Activated CD4-positive, alpha-beta T cell treated with anti-CD3 and anti-CD28 coated beads for 1 hour (primary cell): Measurements from ENCODE around the gene RBM42.
A peak's percentile ranks its signal among the peaks of the same experiment; 100 is the strongest.
"Not testable (repeated sequence)": the region's sequence is repeated elsewhere in the genome, so short reads cannot be mapped to it uniquely, and the experiment has no call there.

Experiments used
- DNase-seq: peaks from one replicate; pipeline ENCODE4 v3.0.0-alpha.2; 2020

RBM42 gene, protein sequence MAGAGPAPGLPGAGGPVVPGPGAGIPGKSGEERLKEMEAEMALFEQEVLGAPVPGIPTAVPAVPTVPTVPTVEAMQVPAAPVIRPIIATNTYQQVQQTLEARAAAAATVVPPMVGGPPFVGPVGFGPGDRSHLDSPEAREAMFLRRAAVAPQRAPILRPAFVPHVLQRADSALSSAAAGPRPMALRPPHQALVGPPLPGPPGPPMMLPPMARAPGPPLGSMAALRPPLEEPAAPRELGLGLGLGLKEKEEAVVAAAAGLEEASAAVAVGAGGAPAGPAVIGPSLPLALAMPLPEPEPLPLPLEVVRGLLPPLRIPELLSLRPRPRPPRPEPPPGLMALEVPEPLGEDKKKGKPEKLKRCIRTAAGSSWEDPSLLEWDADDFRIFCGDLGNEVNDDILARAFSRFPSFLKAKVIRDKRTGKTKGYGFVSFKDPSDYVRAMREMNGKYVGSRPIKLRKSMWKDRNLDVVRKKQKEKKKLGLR

GRCh38 chr19:35628565-35629331 lies at the start of gene RBM42:
Gene RBM42 (plus strand): TSS chr19:35629036. CDS start chr19:35629154, 118 bp downstream.
- DNase-seq: peak; percentile 97

GRCh38 chr19:35582760-35583159 lies 46.1 kb upstream of the RBM42 start:
- DNase-seq: no peak

DNA sequence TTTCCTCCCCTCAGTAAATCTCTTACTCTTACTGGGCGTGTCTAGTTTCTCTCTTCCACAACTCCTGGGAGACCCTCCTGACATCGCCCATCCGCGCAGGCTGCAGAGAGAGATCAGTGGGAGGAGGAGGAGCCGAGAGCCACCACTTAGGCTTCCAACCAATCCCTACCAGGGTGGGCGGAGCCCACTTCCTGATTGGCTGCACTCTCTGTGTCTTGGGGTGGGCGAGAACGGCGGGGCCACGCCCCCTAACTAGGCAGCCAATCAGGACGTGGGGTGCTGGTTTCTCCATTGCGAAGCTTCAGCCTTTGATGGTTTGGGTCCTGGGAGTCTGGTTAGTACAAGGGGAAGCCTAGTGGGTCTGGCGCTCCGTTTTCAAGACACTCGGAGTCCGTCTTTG lies 43.0 kb upstream of the RBM42 start, which contains the start of gene PMIS2:
Gene PMIS2 (plus strand): TSS at position 326 of the 400 bp plus-strand sequence. CDS start 87 bp downstream, outside the sequence.
- no peak for DNase-seq

- no peak for DNase-seq
These were observed 41.5 kb upstream of the RBM42 start for GRCh38 chr19:35587321-35587720.

- no peak for DNase-seq
These were observed 38.0 kb upstream of the RBM42 start for GRCh38 chr19:35590875-35591274.

DNA sequence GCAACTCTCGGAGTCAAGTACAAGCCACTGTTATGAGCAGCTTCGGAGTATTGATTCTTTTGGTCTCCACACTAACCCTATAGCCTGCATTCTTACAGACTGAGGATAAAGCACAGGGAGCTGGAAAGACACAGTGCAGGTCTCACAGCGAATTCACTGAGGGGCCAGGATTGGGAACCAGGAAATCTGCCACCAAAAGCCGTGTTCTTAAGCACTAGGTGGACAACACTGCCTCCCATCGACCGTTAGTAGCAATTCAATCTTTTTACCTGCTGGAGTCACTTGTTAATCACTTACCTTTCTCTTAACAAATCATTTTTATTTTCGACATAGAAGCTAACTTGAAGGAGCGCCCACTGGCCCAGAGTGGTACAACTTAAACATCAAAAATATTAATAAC lies 36.6 kb upstream of the RBM42 start:
- no peak for DNase-seq

- not testable (repeated sequence) for DNase-seq
These were observed 33.8 kb upstream of the RBM42 start for GRCh38 chr19:35595026-35595425.

DNA sequence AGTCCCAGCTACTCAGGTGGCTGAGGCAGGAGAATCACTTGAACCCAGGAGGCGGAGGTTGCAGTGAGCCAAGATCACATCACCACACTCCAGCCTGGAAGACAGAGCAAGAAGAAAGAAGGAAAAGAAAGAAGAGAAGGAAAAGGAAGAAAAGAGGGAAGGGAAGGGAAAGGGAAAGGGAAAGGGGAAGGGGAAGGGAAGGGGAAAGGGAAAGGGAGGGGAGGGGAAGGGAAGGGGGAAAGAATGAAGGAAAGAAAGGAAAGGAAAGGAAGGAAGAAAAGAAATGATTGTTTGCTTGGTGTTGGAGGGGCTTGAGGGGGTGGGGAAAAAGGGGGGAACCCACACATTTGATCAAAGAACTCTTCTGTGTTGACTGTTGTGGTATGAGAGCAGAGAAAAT lies 32.9 kb upstream of the RBM42 start:
- no peak for DNase-seq

DNA sequence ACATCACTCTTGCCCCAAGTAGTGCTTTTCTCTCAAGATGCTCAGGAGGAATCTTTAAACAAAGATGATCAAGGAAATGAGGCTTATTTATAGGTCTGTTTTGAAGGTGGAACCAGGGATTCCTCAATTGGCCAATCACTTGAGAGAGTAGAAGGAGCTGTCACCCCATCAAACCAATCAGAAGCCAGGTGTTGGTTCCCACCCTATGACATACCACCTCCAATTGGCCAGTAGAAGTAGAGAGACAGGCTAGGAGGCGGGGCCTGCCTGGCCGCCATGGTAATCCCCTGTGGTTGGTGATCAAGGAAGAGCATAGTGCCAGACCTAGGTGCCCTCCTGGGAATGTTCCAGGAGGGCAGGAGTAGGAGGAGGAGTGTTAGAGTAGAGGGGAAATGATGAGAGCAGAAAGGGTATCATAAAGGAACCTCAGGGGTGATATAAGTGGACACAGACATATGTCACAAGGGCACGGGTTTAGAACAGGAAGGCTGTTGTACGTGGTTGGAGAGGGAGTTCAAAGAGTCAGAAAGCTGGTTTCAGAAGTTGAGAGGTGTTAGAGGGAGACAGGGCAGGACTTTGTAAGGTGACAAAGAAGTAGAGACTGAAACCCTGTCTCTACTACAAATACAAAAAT lies 32.4 kb upstream of the RBM42 start:
- DNase-seq: no peak

GRCh38 chr19:35601971-35602370 lies 26.9 kb upstream of the RBM42 start:
- DNase-seq: no peak

DNA sequence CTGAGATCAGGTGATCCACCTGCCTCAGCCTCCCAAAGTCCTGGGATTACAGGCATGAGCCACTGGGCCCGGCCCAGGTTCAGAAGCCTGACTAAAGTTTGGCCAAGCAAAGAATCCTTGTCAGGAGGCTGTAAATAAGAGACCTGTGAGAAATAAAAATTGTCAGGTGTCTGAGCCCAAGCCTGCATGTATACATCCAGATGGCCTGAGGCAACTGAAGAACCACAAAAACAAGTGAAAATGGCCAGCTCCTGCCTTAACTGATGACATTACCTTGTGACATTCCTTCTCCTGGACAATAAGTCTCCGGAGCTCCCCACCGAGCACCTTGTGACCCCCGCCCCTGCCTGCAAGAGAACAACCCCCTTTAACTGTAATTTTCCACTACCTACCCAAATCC lies 24.4 kb upstream of the RBM42 start:
- not testable (repeated sequence) for DNase-seq

- DNase-seq: not testable (repeated sequence)
These were observed 21.7 kb upstream of the RBM42 start for GRCh38 chr19:35607170-35607569.

- DNase-seq: no peak
These were observed 21.2 kb upstream of the RBM42 start for GRCh38 chr19:35607661-35608060.

GRCh38 chr19:35608251-35608650 lies 20.6 kb upstream of the RBM42 start:
- no peak for DNase-seq

- DNase-seq: no peak
These were observed 18.9 kb upstream of the RBM42 start for GRCh38 chr19:35609851-35610353.

- DNase-seq: no peak
These were observed 16.6 kb upstream of the RBM42 start for GRCh38 chr19:35612224-35612558.

GRCh38 chr19:35612559-35613321 lies 16.1 kb upstream of the RBM42 start, which contains the start of gene HAUS5:
Gene HAUS5 (plus strand): TSS chr19:35612735. CDS start chr19:35612795, 60 bp downstream.
- DNase-seq: peak; percentile 94

DNA sequence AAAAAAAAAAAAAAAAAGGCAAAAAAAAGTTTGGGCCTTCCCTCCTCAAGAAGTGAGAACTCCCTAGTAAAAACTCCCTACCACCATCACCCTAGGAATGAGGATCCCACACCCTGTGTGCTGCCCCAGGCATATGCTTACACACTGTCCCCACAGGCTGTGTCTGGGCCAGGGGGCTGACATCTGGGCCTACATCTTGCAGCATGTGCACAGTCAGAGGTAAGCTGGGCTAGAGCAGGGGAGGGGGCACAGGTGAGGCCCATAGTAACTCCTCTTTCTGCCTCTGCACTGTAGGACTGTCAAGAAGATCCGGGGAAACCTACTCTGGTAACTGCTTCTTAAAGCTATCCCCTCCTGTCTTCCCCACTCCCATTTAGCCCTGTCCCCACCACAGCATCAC lies 15.3 kb upstream of the RBM42 start:
- DNase-seq: no peak

GRCh38 chr19:35615036-35615435 lies 13.8 kb upstream of the RBM42 start:
- DNase-seq: no peak

DNA sequence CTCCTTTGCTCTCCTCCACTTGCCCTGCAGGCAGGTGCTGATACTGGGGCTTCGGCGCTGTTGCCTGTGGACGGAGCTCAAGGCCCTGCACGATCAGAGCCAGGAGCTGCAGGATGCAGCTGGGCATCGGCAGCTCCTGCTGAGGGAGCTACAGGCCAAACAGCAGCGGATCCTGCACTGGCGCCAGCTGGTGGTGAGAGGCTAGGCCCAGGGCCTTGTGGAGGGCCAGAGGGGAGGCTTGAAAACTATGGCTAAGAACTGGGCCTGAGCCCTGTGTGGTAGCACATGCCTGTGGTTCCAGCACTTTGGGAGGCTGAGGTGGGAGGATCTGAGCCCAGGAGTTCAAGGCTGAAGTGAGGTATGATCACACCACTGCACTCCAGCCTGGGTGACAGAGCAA lies 10.0 kb upstream of the RBM42 start:
- no peak for DNase-seq

- no peak for DNase-seq
These were observed 9.4 kb upstream of the RBM42 start for GRCh38 chr19:35619290-35619923.

DNA sequence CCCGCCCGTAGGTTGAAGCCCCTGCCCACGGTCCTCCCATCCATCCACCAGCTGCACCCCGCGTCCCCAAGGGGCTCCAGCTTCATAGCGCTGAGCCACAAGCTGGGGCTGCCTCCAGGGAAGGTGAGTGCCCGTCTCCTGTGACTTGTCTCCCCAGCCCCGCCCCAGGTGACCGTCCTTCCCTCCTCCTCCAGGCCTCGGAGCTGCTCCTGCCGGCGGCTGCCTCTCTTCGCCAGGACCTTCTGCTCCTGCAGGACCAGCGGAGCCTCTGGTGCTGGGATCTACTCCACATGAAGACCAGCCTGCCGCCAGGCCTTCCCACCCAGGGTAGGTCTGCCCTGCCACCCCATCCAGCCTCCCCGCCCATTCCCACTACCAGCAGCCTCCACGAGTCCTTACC lies 8.8 kb upstream of the RBM42 start:
- no peak for DNase-seq
